Nephron (organoid): Measurements from ENCODE around the gene ANO8.
A peak's percentile ranks its signal among the peaks of the same experiment; 100 is the strongest.

Source experiments
- H3K27ac Mint-ChIP-seq, 3 experiments: 2 replicates each; pipeline ENCODE4 v1.8.0; 2020; ENCODE audit warnings: mixed read lengths in 3 of 3, mild to moderate bottlenecking in 2 of 3, moderate library complexity in 1 of 3
- H3K27me3 Mint-ChIP-seq: 2 replicates; pipeline ENCODE4 v1.8.0; 2021; ENCODE audit warnings: low read depth, mild to moderate bottlenecking, moderate library complexity, mixed read lengths
- H3K36me3 Mint-ChIP-seq: 2 replicates; pipeline ENCODE4 v1.8.0; 2020; ENCODE audit warnings: low read depth, mixed read lengths
- H3K4me1 Mint-ChIP-seq: 2 replicates; pipeline ENCODE4 v1.8.0; 2020; ENCODE audit warnings: mixed read lengths
- H3K4me3 Mint-ChIP-seq, 3 experiments: 2 replicates each; pipeline ENCODE4 v1.8.0; 2020; ENCODE audit warnings: mild to moderate bottlenecking in 3 of 3, mixed read lengths in 3 of 3, moderate library complexity in 2 of 3
- H3K9me3 Mint-ChIP-seq: 2 replicates; pipeline ENCODE4 v1.8.0; 2020; ENCODE audit warnings: mixed read lengths
- TF ChIP-seq, protein P1 (sequence below), 3 experiments: fragments of 200-600 bp; sonication (generic); IDR thresholded peaks; one replicate each; pipeline ENCODE4 v1.5.0; 2021; ENCODE audit warnings: antibody characterized with exemption in 3 of 3; ENCODE audit not compliant: unreplicated experiment in 3 of 3

Gene ANO8

DNA sequence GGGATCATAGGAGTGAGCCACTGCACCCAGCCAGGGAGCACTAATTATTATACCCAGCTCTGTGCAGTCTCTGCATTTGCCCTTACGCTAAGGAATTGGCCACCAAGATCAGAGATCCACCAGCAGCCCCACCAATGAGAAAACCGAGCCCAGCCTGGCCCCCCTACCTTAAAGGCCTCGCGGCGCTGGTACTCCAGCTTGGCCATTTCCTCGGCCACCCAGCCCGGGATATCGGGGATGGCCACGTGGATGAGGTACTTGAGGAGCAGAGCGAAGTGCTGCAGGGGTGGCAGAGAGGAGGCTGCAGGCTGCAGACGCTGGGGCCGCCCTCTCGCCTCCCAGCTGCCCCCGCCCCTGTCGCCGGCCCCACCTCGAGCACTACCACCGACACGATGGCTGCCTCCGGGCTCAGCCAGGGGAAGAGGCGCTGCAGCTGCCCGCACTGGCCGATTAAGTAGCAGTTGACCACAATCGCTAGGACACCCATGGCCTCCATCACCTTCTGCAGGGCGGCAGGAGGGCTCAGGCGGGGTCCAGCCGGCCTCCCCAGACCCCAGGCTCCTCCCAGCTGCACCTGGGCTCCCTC is 7.5 kb downstream of the ANO8 start:
- peaks cover 4% of the 10 kb centered on the region for H3K4me1 Mint-ChIP-seq
- TF ChIP-seq, protein P1, sequence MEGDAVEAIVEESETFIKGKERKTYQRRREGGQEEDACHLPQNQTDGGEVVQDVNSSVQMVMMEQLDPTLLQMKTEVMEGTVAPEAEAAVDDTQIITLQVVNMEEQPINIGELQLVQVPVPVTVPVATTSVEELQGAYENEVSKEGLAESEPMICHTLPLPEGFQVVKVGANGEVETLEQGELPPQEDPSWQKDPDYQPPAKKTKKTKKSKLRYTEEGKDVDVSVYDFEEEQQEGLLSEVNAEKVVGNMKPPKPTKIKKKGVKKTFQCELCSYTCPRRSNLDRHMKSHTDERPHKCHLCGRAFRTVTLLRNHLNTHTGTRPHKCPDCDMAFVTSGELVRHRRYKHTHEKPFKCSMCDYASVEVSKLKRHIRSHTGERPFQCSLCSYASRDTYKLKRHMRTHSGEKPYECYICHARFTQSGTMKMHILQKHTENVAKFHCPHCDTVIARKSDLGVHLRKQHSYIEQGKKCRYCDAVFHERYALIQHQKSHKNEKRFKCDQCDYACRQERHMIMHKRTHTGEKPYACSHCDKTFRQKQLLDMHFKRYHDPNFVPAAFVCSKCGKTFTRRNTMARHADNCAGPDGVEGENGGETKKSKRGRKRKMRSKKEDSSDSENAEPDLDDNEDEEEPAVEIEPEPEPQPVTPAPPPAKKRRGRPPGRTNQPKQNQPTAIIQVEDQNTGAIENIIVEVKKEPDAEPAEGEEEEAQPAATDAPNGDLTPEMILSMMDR (IDR thresholded peaks at IDR 0.05; ENCODE audit: unreplicated experiment in 3 of 3): no peak
- H3K27ac Mint-ChIP-seq: no peak overlapping the region
- H3K27me3 Mint-ChIP-seq: peaks cover 27% of the 10 kb centered on the region
- H3K9me3 Mint-ChIP-seq: no peaks in the 10 kb centered on the region
- H3K4me3 Mint-ChIP-seq: peak overlapping the region in 2 of 3 experiments; percentile 36 to 88
- H3K36me3 Mint-ChIP-seq: peaks cover 17% of the 10 kb centered on the region

DNA sequence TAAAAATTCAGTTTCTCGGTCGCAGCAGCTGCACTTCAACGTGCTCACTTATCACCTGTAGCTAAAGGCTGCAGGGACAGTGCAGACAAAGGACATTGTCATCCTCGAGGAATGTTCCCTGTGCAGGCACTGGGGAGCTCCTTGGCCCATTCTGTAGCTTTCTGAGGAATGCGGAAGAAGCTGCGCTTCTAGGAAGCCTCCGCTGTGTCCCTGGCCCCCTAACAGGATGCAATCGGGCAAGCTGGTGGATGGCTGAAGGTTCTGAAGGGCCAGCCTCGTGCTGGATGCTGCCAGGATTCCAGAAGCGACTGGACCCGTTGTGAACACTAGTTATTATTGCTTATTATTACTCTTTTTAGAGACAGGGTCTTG is 8.1 kb downstream of the ANO8 start:
- Mint-ChIP-seq H3K4me3 (no peak overlapping the region), H3K9me3 (no peaks in the 10 kb centered on the region), H3K27me3 (peaks cover 27% of the 10 kb centered on the region), H3K36me3 (peaks cover 17% of the 10 kb centered on the region), H3K4me1 (peaks cover 4% of the 10 kb centered on the region), H3K27ac (no peak overlapping the region)
- TF ChIP-seq, protein P1 (IDR thresholded peaks at IDR 0.05; ENCODE audit: unreplicated experiment in 3 of 3): no peak

DNA sequence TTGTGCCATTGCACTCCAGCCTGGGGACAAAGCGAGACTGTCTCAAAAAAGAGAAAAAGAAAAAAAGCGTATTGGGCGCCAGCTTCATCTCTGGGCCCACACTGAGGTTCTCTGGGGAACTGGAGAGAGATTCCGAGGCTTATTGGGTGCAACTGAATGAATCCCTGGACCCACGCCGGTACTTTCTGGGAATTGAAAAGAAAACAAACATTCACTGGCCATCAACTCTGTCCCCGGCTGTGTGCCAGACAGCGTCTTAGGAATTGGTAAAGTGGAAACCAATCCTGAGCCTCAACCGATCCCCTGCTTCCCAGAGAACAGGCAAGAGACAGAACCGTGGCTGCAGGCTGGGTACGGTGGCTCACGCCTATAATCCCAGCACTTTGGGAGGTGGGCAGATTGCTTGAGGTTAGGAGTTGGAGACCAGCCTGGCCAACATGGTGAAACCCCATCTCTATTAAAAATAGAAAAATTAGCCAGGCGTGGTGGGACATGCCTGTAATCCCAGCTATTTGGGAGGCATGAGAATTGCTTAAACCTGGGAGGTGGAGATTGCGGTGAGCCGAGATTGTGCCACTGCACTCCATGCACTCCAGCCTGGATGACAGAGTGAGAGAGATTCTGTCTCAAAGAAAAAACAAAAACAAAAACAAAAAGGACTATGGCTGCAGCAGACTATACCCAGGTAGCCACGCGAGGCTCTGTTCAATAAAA is 8.6 kb downstream of the ANO8 start:
- peaks cover 4% of the 10 kb centered on the region for H3K4me1 Mint-ChIP-seq
- H3K27me3 Mint-ChIP-seq: peaks cover 27% of the 10 kb centered on the region
- TF ChIP-seq, protein P1 (IDR thresholded peaks at IDR 0.05; ENCODE audit: unreplicated experiment in 3 of 3): no peak

DNA sequence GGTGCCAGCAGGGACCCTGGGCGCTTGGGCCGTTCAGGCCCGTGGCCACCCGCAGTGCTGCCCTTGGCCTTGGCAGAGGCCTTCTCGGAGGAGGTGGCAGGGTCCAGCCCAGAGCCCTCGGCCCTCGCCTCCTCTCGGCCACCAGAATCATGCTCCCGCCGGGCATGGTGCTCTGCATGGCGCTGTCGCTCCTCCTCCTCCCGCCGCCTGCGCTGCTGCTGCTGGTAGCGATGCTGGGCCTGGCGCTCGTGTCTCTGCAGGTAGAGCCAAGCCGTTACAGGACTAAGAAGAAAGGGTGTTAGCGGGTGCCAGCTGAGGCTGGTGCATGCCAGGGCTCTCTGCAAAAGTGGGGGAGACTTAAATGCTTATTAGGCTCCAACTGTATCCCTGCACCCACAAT is 9.5 kb downstream of the ANO8 start:
- H3K9me3 Mint-ChIP-seq: no peaks in the 10 kb centered on the region
- H3K27me3 Mint-ChIP-seq: peaks cover 19% of the 10 kb centered on the region
- no peak overlapping the region for H3K4me3 Mint-ChIP-seq
- H3K4me1 Mint-ChIP-seq: peaks cover 4% of the 10 kb centered on the region
- no peak overlapping the region for H3K27ac Mint-ChIP-seq
- TF ChIP-seq, protein P1 (IDR thresholded peaks at IDR 0.05; ENCODE audit: unreplicated experiment in 3 of 3): no peak
- peaks cover 12% of the 10 kb centered on the region for H3K36me3 Mint-ChIP-seq

More for the DNA sequence above, 8.6 kb downstream of the ANO8 start:
- no peaks in the 10 kb centered on the region for H3K9me3 Mint-ChIP-seq
- H3K36me3 Mint-ChIP-seq: peaks cover 17% of the 10 kb centered on the region
- no peak overlapping the region for H3K4me3 Mint-ChIP-seq
- H3K27ac Mint-ChIP-seq: no peak overlapping the region

DNA sequence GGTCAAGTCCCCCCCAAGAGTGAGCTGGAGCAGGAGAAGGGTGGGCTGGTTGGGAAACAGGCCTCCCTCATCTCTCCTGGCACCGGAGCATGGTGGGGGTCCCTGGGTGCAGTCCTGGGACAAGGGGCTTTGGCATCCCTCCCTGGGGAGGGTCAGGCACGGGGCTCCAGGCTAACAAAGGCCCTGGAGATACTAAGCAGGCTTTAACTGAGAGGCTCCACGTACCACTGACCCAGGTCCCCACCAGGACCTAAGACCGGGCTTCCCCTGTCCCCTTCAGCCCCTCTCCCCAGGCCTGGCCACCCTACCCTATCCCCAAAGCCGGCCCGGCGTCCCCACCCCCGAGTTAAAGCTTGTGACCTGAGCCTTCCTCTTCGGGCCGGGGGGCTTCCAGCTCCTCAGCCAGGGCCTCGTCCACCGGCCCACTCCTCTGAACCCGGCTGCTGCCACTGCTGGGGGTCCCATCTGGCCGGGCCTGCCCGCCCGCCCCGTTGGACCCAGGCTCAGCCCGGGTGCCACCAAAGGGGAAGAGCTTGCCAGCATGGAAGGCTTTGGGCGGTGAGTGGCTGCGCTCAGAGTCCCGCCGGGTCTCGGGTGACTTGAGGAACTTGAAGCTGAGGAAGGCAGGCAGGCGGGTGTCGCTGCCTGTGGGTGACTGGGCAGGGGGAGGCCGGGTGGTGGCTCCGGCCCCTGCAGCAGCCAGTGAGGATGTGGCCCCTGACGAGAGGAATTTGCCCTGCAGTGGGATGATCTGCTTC is 10.1 kb downstream of the ANO8 start:
- Mint-ChIP-seq H3K27me3 (peaks cover 13% of the 10 kb centered on the region), H3K36me3 (peaks cover 11% of the 10 kb centered on the region), H3K27ac (no peak overlapping the region), H3K4me3 (no peak overlapping the region), H3K9me3 (no peaks in the 10 kb centered on the region), H3K4me1 (peaks cover 4% of the 10 kb centered on the region)
- TF ChIP-seq, protein P1 (IDR thresholded peaks at IDR 0.05; ENCODE audit: unreplicated experiment in 3 of 3): no peak
